Kidney glomerular epithelial cell (primary cell): ENCODE data around the gene OST4.

Source experiments
- DNase-seq: peaks from one replicate; lab custom pipeline; 2025; lab: John Stamatoyannopoulos, UW

The OST4 gene

GRCh38 chr2:27025281-27025800 is 46.1 kb downstream of the OST4 start:
- no peak for DNase-seq

DNA sequence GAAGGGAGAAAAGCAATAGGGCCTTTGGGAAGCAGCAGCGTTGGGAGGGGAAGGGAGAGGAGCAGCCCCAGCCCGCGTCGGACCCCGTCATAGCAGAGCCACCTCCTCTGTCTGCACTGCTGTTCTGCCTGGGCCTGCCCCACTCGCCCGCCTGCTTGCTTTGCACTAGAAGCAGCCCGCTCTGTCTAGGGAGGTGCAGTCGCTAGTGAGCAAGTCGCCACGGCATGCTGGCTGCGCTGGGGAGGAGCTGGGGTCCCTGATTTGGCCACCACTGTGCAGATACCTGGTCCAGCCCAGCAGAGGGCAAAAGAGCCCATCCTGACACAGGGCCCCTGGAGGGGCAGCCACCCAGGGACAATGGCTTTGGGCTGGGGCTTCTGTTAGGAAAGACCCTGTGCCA is 46.6 kb downstream of the OST4 start:
- no peak for DNase-seq

DNA sequence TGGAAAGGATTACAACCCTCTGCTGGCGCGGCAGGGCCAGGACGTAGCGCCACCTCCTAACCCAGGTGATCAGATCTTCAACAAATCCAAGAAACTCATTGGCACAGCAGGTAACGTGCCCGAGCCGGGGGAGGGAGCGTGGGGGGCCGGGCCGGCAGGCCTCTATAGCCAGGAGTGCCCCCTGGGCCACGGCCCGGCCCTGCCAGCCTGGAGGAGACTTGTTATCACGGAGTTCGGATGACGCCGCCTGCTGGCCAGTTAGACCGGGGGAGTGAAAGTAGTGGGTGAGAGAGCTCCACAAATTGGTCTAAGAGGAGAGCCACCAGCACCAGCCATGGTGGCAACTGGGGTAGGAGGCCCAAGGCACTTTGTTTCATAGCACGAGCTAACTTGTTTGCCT is 47.3 kb downstream of the OST4 start:
- DNase-seq, result no peak

DNA sequence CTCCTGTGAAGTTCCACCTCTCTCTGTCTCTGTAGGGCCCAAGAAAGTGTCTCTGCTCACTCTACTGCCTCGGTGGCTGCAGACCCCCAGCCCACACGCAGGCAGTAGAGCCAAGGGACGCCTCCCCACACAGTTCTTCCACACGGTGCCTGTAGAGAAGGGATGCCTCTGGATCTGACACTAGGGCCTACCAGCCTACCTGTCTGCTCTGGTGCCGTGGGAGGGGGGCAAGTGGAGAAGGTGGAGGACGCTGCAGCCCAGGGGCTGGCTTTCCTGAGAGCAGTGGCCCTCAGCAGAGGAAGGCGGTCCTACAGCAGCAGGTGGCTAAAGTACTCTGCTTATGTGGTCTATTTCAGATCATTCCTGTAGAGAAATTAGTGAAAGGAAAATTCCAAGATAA is 47.7 kb downstream of the OST4 start:
- DNase-seq, result no peak

DNA sequence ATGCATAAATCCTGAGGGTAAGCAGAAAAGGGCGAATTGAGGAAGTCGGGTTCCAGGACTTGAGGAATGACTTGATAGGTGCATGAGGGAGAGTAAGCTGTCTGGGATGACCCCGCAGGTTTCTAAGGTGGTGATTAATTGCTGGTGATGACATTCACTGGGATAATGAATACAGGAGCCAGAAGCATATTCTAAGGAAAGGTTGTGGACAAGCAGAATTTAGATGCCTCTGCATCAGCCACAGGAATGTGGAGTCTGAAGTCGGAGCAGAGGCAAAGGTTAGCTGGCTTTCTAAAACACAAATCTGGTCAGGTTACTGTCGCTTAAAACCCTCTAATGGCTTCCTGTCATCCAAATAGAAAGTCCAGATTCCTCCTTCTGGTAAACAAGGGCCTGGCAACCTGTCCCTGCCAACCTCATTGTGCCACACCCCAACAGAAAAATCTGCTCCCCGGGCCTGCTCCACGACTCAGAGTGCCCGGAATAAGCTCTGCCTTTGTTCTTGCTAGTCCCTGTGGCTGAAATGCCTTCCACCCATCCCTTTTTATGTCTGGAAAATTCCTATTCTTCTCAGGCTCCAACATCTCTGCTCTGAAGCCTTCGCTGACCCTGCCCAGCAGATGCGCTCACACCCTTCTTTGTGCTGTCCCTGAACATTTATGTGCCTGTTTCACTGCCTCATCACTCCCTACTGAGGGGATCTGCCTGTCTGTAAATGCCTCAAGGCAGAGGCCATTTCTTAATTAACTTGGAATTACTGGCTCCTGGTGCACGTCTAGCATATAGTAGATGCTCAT is 50.0 kb downstream of the OST4 start:
- peak; percentile 19 for DNase-seq
